M059J (cell line): ENCODE results near the gene FGGY. TPM values are rescaled to one million over a fixed set of nuclear protein-coding genes. Genes with fewer than 3 reads are reported as not detected.
"Not testable (repeated sequence)": the region's sequence is repeated elsewhere in the genome, so short reads cannot be mapped to it uniquely, and the experiment has no call there.

Source experiments
- DNase-seq: peaks from one replicate; pipeline ENCODE4 v3.0.0-alpha.2; 2012; ENCODE audit warnings: low read depth
- total RNA-seq: library from RNA; depleted of rRNA; stranded (reverse); fragments of >200 nt; shearing (Covaris generic); gene quantifications from 2 replicates; pipeline ENCODE4 v1.2.3, GENCODE V29; 2014

Gene FGGY
- total RNA-seq, 1 experiment from 2014 or later = 5.4 TPM

DNA sequence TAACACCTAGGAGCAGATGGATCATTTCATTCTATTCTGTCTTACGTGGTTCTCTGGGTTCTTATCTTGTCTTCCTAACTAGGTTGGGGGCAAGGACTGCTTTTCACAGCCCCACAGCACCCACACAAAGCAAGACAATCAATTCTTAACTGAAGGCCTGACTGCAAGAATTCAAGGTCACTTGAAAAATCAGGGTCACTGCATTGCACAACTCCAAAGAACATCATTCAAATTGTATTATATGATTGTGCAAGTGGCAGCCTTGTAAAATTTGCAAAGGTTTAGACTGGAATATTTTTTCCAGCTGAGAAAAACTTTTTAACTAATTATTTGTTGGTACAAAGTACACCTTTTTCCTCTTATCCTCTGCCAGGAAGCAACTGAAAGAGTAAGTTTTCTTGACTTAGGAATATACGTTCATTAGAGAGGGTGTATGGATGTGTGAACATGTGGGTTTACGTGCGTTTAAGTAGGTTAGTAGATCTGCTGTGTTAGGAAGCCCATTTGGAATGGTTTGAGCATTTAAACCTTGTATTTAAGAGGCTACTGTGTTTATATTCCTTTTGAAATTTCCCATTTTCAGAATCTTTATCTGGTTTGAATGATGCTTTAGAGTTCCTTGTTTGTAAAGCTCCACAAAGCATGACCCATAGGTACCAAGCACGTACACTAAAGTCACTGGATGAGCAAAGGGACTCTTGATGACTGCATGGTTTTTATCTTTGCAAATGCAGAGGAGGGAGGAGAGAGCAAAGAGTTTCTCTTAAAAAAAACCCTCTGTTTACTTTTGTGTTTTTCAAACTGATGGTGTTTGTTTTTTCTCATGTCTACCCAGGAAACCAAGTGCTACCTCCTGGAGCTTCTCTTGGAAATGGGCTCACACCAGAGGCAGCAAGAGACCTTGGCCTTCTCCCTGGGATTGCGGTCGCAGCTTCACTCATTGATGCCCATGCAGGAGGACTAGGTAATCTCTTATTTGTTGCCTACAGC, 214.9 kb downstream of the FGGY start:
- no peak for DNase-seq

DNA sequence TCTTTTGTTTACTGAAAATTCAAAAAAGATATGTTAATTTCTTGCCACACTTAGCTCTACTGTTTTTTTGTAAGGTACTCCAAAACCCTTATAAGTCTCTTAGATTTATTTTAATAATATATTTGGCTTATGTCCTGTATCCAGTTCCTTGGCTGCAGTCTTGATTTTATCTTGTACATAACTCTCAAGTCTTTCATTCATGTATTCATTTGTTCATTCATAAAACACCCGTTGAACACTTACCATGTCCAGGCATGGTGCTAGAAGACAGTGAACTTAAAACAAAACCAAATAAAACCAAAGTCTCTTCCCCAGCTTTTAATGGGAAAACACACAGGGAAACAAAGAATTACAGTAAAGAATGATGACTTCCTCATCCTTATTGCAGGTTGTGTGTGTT, 215.8 kb downstream of the FGGY start:
- no peak for DNase-seq

DNA sequence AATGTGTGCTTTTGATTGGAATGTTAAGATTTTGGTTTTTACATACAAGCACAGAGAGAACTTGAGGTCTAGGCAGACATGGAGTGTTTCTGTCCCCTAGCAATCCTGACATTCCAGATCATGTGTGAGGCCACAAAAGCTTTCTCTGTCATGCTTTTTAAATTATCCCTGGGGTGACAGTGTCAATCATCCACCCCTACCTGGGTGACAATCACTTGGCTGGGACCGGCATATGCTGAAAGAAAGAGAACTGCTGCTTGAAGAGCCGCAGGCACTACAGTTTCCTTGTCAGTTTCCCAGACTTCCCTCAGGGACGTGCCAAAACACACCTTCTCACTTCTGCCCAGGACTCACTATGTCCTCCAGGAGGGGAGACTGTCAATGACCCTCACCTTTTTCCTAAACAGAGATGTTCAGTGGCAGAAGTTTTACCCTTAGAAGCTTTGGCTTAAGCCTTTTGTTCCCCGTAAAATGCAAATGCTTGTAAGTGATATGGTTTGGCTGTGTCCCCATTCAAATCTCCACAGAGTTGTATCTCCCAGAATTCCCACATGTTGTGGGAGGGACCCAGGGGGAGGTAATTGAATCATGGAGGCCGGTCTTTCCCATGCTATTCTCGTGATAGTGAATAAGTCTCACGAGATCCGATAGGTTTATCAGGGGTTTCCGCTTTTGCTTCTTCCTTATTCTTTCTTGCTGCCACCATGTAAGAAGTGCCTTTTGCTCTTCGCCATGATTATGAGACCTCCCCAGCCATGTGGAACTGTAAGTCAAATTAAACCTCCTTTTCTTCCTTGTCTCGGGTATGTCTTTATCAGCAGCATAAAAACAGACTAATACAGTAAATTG, 217.4 kb downstream of the FGGY start:
- DNase-seq = no peak

DNA sequence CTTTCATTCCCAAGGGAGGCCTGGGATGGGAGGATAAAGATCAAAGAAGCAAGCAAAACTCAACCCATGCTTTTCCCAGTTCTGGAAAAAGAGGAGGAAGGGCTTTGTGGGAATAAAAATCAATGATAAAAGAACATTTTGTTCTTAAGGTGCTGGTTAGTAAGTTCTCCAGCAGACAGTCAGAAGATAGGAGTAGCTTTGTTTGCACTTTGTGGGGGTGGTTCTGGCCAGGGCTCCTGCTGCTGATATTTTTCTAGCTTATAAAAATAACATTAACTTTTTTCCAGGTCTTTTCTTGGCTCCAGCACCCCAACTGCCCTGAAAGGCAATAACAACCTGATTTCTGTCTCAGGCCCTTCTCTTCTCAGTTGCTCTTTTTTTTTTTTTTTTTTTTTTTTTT, 220.0 kb downstream of the FGGY start:
- DNase-seq = no peak

DNA sequence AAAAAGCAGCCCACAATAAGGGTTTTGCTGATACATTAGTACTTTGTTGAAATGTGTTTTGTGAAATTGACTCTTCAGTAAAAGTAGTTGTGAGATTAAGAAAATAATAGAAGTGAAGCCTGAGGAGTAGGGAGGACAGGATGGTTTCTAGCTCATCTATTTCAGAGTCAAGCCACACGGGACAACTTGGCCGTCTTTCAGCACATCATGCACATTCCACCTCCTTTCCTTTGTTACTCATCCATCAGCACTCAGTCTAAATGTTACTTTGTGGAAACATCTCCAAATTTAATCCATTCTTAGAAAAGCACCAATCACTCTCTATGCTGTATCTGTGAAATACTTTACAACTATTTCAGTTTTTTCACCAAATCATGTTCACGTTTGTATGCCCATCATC, 223.3 kb downstream of the FGGY start:
- DNase-seq = peak; percentile 54

DNA sequence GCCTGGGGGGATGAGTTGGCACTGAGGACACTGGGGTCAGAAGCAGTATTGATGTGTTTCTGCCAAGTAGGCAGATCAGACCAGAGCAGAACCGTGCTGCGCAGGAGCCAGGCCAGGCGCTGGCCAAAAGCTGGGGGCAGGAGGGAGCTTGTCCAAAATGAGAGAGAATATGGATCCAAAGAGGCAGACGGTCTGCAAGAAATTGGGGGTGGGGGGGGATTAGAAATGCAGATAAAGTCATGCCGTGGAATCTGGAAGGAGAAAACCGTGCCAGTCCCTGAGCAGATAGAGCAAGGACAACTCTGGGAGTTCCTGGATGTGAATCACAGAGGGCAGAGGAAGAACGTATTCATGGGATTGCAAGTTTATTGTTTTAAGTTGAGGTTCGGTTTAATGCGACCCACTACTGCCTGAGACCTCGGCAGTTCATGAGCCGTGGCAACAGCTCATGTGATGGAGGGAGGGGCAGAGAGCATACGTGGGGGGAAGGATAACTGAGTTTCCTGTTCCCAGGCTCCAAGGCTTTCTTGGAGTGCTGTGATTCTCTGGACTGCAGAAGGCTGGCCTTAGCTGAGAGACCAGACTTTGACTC, 224.0 kb downstream of the FGGY start:
- peak; percentile 81 for DNase-seq

DNA sequence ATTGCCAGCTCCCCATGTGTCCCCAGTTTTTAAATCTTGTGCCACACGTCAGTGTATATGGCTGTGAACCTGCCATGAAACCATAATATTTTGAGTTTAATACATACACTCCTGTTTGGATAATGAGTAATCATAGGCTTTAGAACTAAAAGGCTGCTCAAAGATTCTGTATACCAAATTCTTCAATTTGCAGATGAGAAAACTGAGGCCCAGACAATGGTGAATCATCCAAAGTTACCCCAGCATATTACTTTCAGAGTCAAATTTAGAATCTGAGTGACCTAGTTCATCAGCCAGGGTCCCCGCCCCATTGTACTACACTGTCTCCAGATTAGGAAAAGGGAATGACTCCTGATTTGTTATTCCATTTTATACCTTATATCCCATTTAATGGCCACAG, 224.6 kb downstream of the FGGY start:
- peak; percentile 12 for DNase-seq

DNA sequence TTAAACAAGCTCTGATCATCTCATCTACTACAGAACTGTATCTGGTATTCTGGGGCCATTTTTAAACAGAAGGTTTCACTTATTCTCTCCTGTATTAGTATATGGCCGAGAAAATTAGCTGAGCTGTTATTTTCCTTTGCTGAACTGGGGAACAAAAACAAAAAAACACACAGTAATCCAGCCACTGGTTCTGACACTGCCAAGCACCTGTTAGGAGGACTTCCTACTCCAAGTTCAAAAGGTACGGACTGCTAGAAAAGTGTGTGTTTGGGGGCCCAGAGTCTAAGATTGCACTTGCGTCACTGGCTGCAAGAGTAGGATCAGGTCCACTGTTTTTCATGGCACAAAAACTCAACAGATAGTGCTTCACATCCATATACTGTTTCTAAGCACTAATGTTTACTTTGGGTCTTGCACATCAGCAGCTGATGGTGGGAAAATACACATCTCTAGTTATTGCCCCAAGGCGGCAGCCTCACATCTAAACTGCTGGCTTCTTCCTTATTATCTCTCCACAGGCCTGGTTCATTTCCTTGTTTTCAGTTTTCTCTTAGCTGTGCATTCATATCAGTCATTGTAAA, 226.1 kb downstream of the FGGY start:
- no peak for DNase-seq

DNA sequence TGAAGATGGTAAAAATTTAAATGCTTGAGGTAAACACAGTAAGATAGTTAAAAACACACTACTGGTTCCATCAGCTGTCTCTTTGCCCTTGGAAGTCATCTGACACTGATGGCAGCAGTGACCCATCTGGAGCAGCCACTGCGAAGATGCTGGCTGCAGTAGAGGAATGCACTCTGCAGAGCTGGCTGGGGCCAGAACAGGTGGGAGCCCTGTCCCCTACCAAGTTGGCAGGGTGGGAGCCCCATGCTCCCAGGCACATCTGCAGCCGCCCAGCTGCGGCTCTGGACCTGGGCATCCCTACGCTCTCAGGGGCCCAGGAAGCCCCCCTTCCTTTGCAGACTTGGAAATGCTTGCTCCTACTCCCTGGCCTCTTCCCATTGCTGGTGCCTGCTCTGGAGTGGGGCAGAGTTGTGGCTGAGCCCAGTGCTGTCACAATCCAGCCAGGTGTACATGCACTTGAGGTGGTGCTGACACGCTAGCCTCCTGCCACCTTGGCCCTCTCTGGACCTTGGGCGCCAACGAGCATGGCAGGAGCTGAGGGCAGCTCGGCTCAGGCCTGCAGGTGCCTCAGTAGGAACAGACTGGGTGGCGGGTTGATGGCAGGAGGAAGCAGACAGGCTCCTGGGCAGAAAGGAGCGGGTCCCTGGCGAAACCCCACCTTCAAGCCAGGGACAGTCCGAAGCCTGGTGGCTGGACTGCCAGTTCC, 227.0 kb downstream of the FGGY start:
- no peak for DNase-seq

DNA sequence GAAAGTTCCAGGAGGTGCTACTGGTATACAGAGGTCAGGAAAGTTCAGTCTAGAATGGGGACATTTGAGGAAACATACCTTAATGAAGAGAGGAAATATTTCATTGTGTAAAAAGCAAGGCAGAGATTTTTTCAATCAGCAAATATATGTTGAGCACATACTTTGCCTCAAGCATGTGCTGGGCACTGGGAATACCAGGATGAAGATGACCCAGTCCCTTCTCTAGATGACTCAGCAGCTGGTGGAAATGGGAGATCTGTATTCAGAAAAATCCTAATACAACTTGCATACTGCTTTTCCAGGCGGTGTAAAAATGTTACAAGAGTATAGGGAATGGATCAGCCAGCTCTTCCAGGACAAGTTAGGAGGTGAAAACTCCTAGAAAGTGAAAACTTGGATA, 229.3 kb downstream of the FGGY start:
- DNase-seq = peak; percentile 26

DNA sequence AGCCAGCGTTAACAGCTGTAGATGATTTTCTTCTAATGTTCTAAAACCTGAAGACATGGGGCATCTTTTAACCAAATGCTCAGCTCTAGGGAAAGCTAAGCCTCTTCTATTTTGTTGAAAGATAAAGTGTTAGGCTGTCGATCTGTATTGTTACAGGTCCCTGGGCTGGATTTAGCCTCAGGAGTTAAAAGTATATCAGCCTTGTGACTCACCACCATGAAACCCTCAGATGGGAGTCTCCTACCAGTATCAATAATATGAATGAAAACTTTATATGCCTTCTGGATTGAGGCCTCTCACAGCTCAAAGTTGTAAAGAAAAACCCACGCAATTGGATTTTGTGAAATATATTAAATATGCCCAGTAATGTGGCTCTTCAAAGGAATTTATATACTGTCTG, 231.6 kb downstream of the FGGY start:
- no peak for DNase-seq

DNA sequence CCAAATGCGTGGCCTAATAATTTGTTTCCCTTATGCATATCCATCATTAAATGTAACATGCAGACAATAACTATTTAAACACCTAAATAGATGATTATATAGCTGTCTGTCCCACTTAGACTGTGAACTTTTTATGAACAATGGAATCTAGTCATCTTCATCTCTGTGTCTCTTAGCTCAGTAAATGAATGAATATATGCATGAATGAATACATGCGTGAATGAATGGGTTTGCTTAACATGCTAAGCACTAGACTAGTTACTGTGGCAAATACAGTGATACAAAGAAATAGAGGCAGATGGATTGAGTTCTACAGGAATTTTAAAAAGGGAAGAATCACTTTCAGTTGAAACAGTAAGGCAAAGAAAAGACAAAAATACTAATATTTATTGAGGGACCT, 232.0 kb downstream of the FGGY start:
- DNase-seq = no peak

DNA sequence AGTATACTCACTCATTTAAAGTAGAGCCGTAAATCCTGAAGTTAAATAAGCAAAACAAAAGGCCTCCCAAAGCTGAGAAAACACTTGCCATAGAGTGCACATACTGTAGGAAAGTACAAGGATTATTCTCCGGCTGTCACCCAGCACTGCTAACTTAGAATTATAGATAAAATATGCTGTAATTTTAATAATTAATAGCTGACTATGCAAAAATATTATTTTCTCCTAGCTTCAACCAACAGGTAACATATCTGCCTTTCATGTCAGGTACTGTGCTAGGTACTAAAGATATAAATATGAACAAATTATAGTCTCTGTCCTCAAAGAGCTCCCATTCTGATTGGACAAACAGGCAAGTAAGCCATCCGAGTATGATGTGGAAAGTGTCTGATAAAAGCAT, 233.2 kb downstream of the FGGY start:
- no peak for DNase-seq

DNA sequence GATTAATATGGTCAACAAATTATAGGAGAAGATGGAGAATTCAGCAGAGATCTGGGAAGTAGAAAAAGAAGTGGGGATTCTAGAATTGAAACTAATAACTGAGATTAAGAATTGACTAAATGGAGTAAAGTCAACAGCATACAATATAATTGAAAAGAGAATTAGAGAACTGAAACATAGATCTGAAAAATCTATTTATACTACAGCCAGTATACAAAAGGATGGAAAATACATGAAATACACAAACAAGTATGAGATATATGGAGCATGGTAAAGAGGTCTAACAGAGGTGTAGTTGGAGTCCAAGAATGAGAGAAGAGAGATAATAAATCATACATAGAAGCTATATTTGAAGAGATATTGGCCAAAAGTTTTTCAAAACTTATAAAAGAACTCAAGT, 235.2 kb downstream of the FGGY start:
- no peak for DNase-seq

DNA sequence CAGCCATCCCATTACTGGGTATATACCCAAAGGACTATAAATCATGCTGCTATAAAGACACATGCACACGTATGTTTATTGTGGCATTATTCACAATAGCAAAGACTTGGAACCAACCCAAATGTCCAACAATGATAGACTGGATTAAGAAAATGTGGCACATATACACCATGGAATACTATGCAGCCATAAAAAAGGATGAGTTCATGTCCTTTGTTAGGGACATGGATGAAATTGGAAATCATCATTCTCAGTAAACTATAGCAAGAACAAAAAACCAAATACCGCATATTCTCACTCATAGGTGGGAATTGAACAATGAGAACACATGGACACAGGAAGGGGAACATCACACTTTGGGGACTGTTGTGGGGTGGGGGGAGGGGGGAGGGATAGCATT, 241.6 kb downstream of the FGGY start:
- DNase-seq = not testable (repeated sequence)

DNA sequence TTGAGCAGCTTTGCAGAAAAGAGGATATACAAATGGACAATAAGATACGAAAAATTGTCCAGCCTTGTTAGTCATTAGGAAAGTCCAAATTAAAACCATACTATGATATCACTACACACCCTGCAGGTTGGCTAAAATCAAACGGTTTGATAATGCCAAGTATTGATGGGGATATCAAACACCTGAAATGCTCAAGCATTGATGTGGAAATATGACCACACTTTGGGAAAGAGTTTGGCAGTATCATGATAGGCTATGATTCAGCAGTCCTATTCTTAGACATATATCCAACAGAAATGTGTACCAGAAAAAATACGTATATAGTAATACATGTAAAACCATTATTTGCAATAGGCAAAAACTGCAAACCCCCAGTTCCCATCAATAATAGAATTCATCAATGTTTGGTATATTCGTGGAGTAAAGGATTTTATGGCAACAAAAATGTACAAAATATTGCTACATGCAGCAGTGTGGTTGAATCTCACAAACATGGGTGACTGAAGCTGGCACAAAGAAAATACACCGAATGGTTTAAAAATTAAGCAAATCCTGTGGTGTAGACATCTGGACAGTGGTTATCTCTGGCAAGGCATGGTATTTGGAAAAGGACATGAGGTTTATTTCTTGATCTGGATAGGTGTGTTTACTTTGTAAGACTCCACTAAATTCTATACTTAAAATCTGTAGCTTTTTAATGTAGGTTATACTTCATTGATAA, 243.2 kb downstream of the FGGY start:
- DNase-seq = no peak

DNA sequence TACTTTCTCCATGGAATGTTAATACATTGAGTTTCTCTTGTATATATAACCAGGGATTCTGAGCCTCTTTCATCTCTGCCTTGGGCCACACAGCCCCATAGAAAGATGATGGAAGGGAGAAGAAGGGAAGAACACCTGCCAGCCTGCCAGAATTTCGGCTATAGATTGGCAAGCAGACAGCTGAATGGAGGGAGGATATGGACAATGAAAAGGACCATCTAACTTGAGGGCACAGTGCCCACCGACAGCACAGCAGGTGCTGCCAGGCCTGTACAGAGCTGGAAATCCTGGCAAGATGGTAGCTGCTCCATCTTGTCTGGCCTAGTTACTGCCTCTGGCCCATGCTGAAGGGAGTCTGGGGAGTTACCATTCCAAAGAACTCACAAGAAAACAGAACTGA, 244.3 kb downstream of the FGGY start:
- DNase-seq = no peak

DNA sequence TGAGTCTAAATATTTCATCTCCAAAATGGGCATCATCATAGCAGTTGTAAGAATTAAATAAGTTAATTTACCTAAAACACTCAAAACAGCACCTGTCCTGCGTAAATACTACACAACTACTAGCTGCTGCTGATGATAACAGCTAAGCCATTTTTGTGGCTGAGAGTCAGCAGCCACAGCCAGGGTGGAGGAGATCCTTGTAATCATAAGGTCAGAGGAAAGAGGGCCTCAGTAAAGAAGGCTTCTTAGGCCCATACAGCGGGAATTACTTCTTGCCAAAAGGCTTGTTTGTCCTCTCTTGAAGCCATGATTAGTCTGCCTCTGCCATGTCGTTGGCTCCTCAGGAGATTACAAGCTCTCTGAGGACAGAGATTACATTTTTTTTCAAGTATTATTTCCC, 245.0 kb downstream of the FGGY start:
- DNase-seq = no peak

DNA sequence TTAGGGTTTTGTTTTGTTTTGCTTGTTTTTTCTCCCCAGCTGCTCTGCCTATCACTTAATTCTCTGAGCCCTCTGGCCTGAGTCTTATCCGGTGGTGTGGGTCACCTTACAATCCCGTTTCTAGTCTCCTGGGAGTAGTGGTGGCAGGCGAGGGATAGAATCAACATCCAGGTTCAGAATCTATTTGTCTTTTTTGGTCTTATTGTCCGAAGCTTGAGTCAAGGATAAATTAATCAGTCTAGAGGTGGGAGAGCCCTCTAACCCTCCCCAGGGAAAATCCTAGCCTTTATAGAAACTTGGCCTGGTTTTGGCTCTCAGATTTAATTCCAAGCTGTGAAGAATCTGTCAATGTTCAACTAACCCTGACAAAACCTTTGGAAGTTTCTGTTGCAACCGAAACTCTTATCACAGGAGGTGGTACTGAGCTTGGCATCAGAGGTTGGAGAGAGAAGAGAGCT, 246.3 kb downstream of the FGGY start:
- no peak for DNase-seq

DNA sequence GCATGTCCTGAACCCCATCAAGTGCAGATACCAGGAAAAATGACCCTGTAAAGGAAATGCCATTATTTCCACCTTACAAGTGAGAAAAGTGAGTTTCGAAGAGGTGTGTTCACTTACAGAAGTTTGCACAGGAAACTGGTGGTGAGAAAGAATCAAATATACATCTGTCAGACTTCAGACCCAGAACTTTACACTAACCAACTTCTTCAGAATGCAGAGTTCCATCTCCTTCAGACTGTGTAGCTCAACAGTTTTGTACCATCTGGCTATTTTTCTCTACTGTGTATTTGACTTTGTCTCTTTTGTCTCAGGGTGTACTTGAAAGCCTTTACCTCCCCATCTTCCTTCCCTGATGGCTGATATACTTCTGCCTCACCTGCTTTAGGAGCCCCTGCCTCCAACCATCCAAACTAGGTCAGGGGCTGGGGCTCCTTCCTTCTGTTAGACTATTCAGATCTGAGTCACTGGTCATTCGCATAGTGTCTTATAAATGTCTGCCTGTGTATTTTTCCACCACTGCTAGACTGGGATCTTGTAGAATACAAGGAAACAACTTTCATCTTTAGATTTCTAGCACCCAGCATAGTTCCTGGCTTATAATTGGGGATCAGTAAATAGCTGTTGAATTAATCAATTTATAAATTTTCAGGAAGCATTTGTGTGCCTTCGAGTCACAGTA, 247.9 kb downstream of the FGGY start:
- no peak for DNase-seq
